ENCODE results near the gene TNP2. TPM values are rescaled to one million over a fixed set of nuclear protein-coding genes. Genes with fewer than 3 reads are reported as not detected.

Gene TNP2
- total RNA-seq: not detected in 2 replicates

DNA sequence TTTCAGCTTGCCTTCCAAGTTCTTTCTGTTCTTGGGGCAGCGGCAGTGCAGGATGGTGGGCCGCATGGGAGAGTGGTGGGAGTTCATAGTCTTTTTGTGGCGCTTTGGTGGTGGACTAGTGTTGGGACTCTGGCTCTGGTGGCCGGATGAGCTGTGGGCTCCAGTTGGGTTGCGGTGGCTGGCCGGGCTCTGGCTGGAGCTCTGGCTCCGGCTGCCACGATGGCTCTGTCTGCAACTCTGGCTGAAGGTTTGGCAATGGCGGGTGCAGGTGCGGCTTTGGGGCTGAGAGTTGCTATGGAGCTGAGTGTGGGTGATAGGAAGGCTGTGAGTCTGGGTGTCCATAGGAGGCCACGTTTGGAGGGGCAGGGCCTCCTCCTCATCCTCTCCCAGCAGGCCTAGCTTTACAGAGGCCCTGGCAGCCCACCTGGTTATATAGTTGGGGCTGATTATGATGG is at the start of gene TNP2:
Gene TNP2 (minus strand): TSS at position 405 of the 455 bp plus-strand sequence. CDS start 63 bp downstream, at position 342.

GRCh38 chr16:11280616-11281522 is 11.7 kb upstream of the TNP2 start, which contains the start of gene PRM1:
Gene PRM1, minus strand, starts transcription at chr16:11281330. Its CDS starts 92 bp downstream, at chr16:11281238.

GRCh38 chr16:11276143-11276895 is 7.2 kb upstream of the TNP2 start, which contains the start of gene PRM2:
Gene PRM2, minus strand, starts transcription at chr16:11276480. Its CDS starts 110 bp downstream, at chr16:11276370.

GRCh38 chr16:11272921-11273720 is 4.0 kb upstream of the TNP2 start, which contains the start of gene PRM3:
Gene PRM3, minus strand, starts transcription at chr16:11273629. Its CDS starts 34 bp downstream, at chr16:11273595.

DNA sequence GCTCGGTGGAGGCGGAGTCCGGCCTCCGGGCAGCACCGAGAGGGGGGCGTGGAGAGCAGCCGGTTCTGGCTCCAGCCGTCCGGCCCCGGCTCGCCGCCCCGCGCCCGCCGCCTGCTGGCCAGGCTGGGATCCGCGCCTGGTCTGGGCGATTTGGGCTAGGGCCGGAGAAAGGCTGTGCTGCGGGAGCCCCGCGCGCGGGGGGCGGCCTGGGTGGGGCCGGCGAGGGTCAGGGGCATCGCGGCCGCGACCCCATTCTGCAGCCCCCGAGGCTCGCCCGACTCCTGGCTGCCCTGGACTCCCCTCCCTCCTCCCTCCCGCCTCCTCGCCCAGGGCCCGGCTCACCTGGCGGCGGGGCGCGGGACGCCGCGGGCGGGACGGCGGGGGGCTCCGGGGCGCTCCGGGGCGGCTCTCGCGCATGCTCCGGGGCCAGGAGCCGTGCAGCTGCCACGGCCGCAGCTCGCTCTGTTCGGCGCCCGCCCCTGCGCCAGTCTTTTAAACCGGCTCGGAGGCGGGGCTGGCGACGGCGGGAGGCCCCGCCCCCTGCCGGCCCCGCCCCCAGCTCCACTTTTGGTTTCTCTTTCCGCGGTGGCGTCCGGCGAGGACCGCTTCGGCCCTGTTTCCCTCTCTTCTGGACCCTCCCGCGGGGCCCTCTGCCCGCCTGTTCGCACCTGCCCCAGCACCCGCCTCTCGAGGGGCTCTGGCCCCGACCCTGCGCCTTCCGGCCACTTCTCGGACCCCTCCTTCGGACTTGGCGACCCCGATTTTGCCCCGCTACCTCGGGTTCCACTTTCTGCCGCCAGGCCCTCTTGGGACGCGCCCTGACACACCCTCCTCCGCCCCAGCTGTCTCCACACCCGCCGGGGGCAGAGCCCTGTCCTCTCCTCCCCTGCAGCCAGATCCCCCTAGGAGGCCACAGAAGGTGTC is 13.1 kb downstream of the TNP2 start, which contains the start of gene SOCS1:
Gene SOCS1 (minus strand): TSS at position 468 of the 924 bp plus-strand sequence. CDS start 726 bp downstream, outside the sequence.

Other genes with a start within 250 kb of the TNP2 start
- gene SOCS1, start 13.1 kb downstream of the TNP2 start, total RNA-seq: 0.17 and 2.0 TPM in 2 replicates
- not detected in 2 replicates for gene PRM3, start 4.3 kb upstream of the TNP2 start, total RNA-seq
- not detected in 2 replicates for gene PRM2, start 7.2 kb upstream of the TNP2 start, total RNA-seq
- gene PRM1, start 12.0 kb upstream of the TNP2 start, total RNA-seq: not detected in 2 replicates
- 1.5 and 2.0 TPM in 2 replicates for gene RMI2, start 76.1 kb upstream of the TNP2 start, total RNA-seq

All from dermis lymphatic vessel endothelial cell (primary cell).